ENCODE measurements around the gene PPARG.
"Not testable (repeated sequence)": the region's sequence is repeated elsewhere in the genome, so short reads cannot be mapped to it uniquely, and the experiment has no call there.

Gene PPARG

GRCh38 chr3:12458901-12459300 is 170.0 kb downstream of the PPARG start:
- DNase-seq (ENCODE audit: low read depth, low spot score) = no peak

- DNase-seq (ENCODE audit: low read depth, low spot score) = no peak
These were observed 171.3 kb downstream of the PPARG start for GRCh38 chr3:12460127-12460526.

- DNase-seq (ENCODE audit: low read depth, low spot score) = no peak
These were observed 172.3 kb downstream of the PPARG start for GRCh38 chr3:12461097-12461649.

GRCh38 chr3:12462159-12462947 is 173.5 kb downstream of the PPARG start:
- DNase-seq (ENCODE audit: low read depth, low spot score) = no peak

- no peak for DNase-seq (ENCODE audit: low read depth, low spot score)
These were observed 174.8 kb downstream of the PPARG start for GRCh38 chr3:12463686-12464085.

- DNase-seq (ENCODE audit: low read depth, low spot score) = no peak
These were observed 175.3 kb downstream of the PPARG start for GRCh38 chr3:12464181-12464580.

- DNase-seq (ENCODE audit: low read depth, low spot score) = no peak
These were observed 176.4 kb downstream of the PPARG start for GRCh38 chr3:12465151-12465835.

GRCh38 chr3:12465836-12466225 is 177.0 kb downstream of the PPARG start:
- DNase-seq (ENCODE audit: low read depth, low spot score) = no peak

- no peak for DNase-seq (ENCODE audit: low read depth, low spot score)
These were observed 178.9 kb downstream of the PPARG start for GRCh38 chr3:12467746-12468145.

- DNase-seq (ENCODE audit: low read depth, low spot score) = no peak
These were observed 179.4 kb downstream of the PPARG start for GRCh38 chr3:12468276-12468675.

- no peak for DNase-seq (ENCODE audit: low read depth, low spot score)
These were observed 179.9 kb downstream of the PPARG start for GRCh38 chr3:12468757-12469156.

GRCh38 chr3:12469222-12469621 is 180.4 kb downstream of the PPARG start:
- not testable (repeated sequence) for DNase-seq (ENCODE audit: low read depth, low spot score)

- DNase-seq (ENCODE audit: low read depth, low spot score) = no peak
These were observed 181.2 kb downstream of the PPARG start for GRCh38 chr3:12470111-12470510.

GRCh38 chr3:12470680-12471079 is 181.8 kb downstream of the PPARG start:
- no peak for DNase-seq (ENCODE audit: low read depth, low spot score)

- DNase-seq (ENCODE audit: low read depth, low spot score) = no peak
These were observed 182.4 kb downstream of the PPARG start for GRCh38 chr3:12471241-12471640.

- no peak for DNase-seq (ENCODE audit: low read depth, low spot score)
These were observed 183.2 kb downstream of the PPARG start for GRCh38 chr3:12472000-12472610.

GRCh38 chr3:12472796-12473195 is 183.9 kb downstream of the PPARG start:
- DNase-seq (ENCODE audit: low read depth, low spot score) = no peak

- DNase-seq (ENCODE audit: low read depth, low spot score) = no peak
These were observed 184.6 kb downstream of the PPARG start for GRCh38 chr3:12473511-12473910.

GRCh38 chr3:12476238-12476897 is 187.5 kb downstream of the PPARG start:
- no peak for DNase-seq (ENCODE audit: low read depth, low spot score)

GRCh38 chr3:12477256-12477655 is 188.4 kb downstream of the PPARG start:
- DNase-seq (ENCODE audit: low read depth, low spot score) = no peak

GRCh38 chr3:12478326-12478725 is 189.5 kb downstream of the PPARG start:
- no peak for DNase-seq (ENCODE audit: low read depth, low spot score)

- not testable (repeated sequence) for DNase-seq (ENCODE audit: low read depth, low spot score)
These were observed 190.3 kb downstream of the PPARG start for GRCh38 chr3:12479198-12479597.
